M059J (cell line): ENCODE results near the gene CDKL2. TPM values are rescaled to one million over a fixed set of nuclear protein-coding genes. Genes with fewer than 3 reads are reported as not detected.

Source experiments
- DNase-seq: peaks from one replicate; pipeline ENCODE4 v3.0.0-alpha.2; 2012; ENCODE audit warnings: low read depth
- total RNA-seq: library from RNA; depleted of rRNA; stranded (reverse); fragments of >200 nt; shearing (Covaris generic); gene quantifications from 2 replicates; pipeline ENCODE4 v1.2.3, GENCODE V29; 2014

The CDKL2 gene
- total RNA-seq, 1 experiment from 2014 or later = 0.05 TPM

GRCh38 chr4:75639124-75639695, 8.9 kb upstream of the CDKL2 start:
- no peak for DNase-seq

GRCh38 chr4:75637827-75638226, 7.5 kb upstream of the CDKL2 start:
- DNase-seq = no peak

DNA sequence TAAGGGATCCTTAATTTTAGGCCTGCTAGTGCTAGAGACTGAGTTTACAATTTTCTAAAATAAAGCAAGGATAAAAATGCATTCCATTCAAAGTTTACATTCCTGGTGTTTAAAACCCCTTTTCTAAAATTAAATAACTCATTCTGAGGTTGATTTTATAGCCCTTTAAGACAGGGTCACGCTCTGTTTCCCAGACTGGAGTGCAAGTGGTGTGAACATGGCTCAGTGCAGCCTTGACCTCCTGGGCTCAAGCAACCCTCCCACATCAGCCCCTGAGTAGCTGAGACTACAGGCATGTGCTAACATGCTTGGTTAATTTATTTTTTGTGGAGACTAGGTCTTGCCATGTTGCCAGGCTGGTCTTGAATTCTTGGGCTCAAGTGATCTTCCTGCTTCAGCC, 6.8 kb upstream of the CDKL2 start:
- DNase-seq = peak; percentile 43

DNA sequence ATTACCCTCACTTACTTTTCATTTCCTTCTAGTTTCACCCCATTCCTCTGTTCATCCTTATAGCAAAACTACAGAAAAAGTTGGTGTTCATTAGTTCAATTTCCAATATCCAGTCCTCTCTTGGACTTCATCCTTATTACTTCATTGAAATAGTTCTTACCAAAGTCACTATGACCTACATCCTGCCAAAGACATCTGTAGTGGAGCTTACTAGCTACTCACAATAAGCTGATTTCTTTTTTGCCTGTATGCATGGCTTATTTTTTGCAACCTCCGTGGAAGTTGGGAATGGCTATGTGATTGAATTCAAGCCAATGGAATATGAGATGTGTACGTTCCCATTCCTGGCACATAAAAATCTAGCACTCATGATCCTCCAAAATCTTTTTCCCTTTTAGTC, 4.6 kb upstream of the CDKL2 start:
- DNase-seq = peak; percentile 20

DNA sequence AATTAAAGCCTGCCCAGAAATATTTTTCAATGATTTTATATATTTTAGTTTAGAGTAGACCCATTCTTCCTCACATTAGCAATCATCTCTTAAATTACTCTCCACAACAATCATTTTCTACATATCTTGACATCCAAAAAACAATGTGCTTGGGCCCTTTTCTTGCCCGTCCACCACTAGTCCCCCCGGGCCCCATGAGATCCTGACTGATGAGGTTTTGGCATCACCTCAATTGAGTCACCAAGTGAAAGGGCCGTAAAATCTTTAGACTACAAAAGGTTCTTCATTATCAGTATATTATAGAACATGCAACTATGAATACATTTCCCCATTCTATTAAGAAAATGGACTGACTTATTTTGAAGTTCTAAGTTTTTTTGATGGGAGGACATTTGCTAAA, 4.0 kb upstream of the CDKL2 start:
- peak; percentile 65 for DNase-seq

DNA sequence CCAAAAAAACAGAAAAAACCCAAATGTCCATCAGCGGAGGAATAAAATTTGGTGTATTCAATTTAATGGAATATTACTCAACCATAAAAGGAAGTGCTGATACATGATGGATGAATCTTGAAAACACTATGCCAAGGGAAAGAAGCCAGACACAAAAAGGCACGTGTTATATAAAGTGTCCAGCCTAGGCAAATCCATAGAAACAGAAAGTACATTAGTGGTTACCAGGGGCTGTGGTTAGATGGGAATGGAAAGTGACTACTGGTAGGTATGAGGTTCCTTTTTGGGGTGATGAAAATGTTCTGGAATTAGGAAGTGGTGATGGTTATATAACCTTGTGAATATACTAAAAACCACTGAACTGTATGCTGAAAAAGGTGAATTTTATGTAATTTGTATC, 3.5 kb upstream of the CDKL2 start:
- DNase-seq = peak; percentile 81

GRCh38 chr4:75630937-75631329, 605 bp upstream of the CDKL2 start:
- DNase-seq = no peak

DNA sequence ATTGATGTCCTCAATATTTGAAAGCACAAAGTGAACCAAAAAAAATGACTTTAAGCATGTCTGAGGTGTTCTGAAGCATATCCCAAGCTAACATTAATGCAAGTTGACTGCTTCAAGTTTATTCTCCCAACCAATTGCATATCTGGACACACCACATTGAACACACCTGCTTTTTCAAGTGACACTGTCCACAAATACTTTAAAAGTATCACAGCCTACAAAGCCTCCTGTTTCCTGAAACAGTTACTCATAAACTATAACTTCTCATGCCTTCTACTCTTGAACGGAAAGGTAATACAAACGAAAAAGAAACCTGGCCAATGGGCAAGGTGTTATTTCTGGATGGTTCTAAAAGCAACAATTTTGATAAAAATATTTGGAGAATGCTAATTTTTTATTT, 1.1 kb downstream of the CDKL2 start:
- DNase-seq = no peak

- no peak for DNase-seq
Measured at GRCh38 chr4:75623026-75623425, 7.3 kb downstream of the CDKL2 start.

GRCh38 chr4:75621715-75622114, 8.6 kb downstream of the CDKL2 start:
- no peak for DNase-seq

GRCh38 chr4:75612306-75612705, 18.0 kb downstream of the CDKL2 start:
- DNase-seq = no peak

DNA sequence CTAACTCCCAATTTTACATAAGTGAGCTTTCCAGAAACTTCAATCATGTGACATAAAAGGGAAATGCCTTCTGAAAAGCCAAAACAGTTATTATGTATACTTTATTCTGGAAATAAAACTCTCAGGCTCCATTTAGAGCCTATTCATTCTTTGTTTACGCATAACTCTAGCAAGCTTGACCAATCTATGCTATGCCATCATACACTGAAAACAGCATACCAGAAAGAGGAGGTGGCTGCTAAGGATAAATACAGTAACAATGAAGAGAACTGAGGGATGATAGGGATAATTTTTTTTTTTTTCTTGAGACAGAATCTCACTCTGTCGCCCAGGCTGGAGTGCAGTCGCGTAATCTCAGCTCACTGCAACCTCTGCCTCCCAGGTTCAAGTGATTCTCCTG, 24.4 kb downstream of the CDKL2 start:
- no peak for DNase-seq

DNA sequence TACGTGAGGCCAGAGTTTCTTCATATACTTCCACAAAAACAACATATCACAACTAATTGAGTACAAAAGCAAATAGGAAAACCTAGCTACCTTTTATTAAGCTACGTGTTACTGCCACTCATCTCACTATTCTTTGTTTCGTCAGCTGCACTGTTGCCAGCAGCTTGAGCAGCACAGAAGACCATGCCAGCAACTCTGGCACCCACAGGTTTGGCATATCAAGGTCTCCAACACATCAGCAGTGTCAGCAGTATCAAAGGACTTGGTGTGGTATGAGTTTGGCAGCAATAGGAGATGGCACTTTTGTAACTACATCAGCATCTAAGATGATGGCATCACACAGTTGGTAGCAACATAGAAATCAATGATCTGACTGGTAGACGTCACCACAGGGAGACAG, 30.7 kb downstream of the CDKL2 start:
- DNase-seq = no peak

DNA sequence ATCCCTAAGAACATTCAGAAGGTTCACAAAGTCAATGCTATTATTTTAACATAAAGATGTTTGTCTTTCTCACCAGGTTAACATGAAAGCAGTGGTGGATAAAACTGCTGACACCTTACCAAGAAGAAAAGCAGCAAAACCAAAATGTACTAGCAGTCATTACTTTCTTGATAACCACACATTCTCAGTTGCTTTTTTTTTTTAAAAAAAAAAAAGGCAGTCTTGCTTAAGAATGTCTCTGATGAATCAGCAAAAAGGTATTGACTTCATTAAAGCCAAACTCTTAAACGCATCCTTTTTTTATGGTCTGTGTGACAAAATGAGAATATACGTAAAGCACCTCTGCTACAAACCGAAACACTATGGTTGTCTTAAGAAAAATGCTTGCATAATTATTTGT, 31.9 kb downstream of the CDKL2 start:
- DNase-seq = peak; percentile 37

- DNase-seq = no peak
Measured at GRCh38 chr4:75596061-75596460, 34.3 kb downstream of the CDKL2 start.

DNA sequence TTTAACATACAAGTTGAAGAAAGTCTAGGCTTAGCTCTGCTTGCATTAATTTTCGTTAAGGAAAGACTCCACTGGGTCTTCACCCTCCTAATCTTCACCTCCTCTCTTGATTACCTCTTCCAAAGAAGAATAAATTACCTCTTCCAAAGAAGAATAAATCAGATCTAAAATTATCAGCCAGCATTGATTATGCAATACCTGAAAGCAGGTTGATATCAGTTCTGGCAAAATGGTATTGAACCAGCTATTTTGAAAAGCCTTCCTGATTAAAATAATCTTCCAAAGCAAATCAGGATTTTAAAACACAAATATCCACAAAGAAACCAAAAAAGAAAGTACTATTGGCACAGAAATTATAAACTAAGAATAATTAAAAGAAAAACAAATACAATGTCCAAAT, 36.9 kb downstream of the CDKL2 start:
- no peak for DNase-seq

- peak; percentile 47 for DNase-seq
Measured at GRCh38 chr4:75584067-75584466, 46.3 kb downstream of the CDKL2 start.

DNA sequence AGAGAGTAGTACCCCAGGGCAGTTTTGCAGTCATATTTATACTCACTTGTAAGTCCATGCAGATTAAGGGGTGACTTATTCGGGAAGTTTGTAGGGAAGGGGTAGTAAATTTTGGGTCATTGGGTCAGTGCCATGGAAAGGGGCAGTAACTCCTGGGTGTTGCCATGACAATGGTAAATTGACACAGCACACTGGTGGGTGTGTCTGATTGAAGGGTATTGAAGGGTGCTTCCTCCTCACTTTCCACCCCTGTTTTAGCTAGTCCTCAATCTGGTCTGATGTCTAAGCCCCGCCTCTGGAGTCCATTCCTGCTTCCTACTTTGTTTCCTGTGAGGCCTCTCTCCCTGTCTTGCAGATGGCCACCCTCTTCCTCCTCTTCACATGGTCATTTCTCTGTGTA, 62.6 kb downstream of the CDKL2 start:
- DNase-seq = no peak

GRCh38 chr4:75566911-75567310, 63.4 kb downstream of the CDKL2 start:
- no peak for DNase-seq

DNA sequence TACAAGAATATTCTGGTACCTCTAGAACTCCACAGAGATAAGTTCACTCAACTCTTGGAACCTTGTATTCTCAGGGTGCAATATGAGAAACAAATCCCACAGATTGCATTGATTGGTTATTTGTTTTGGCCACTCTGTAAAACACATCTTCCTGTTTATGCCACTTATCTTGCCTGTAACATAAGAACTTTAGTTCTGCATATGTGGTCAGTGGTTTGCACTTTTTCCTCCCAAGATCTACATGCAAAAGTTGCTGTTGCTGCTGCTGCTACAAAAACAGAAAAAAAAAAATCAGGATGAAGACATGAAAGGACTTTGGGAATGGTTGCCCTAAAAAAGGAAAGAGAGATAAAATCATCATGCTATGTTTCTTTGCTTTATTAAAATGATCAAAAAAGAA, 64.8 kb downstream of the CDKL2 start:
- DNase-seq = no peak

DNA sequence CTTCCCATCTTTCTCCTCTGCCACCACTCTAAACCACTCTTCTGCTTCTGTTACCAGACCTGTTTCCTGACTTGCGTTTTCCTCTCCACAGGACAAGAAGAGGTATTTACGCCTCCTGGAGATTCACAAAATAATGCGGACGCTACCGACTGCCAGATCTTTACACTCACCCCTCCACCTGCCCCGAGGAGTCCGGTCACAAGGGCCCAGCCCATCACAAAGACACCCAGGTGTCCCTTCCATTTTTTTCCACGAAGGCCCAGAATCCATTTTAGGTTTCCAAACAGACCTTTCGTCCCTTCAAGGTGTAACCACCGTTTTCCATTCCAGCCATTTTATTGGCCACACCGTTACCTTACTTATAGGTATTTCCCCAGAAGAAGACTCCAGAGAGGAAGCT, 66.3 kb downstream of the CDKL2 start:
- no peak for DNase-seq

- DNase-seq = no peak
Measured at GRCh38 chr4:75561789-75562188, 68.5 kb downstream of the CDKL2 start.

- no peak for DNase-seq
Measured at GRCh38 chr4:75557696-75558095, 72.6 kb downstream of the CDKL2 start.

- DNase-seq = peak; percentile 89
Measured at GRCh38 chr4:75555294-75556164, 74.8 kb downstream of the CDKL2 start, which contains the start of gene ODAPH. Gene ODAPH (plus strand): TSS chr4:75556066. CDS start chr4:75556083, 17 bp downstream.
